Mesothelial cell of epicardium (in vitro differentiated cells): ENCODE data around the gene RFXAP. TPM values are rescaled to one million over a fixed set of nuclear protein-coding genes. Genes with fewer than 3 reads are reported as not detected.
"Not testable (repeated sequence)": the region's sequence is repeated elsewhere in the genome, so short reads cannot be mapped to it uniquely, and the experiment has no call there.

Experiments
- DNase-seq, 2 experiments: peaks; one replicate each; pipeline ENCODE4 v3.0.0; 2021; ENCODE audit warnings: low spot score in 2 of 2; ENCODE audit not compliant: unreplicated experiment in 2 of 2
- H3K27ac Mint-ChIP-seq: 2 replicates; pipeline ENCODE4 v1.8.0; 2021; ENCODE audit warnings: mixed read lengths
- H3K27me3 Mint-ChIP-seq: 2 replicates; pipeline ENCODE4 v1.8.0; 2021; ENCODE audit warnings: low read depth, mixed read lengths
- H3K36me3 Mint-ChIP-seq: 2 replicates; pipeline ENCODE4 v1.8.0; 2021; ENCODE audit warnings: mixed read lengths
- H3K4me1 Mint-ChIP-seq: 2 replicates; pipeline ENCODE4 v1.8.0; 2021; ENCODE audit warnings: mixed read lengths
- H3K4me3 Mint-ChIP-seq: 2 replicates; pipeline ENCODE4 v1.8.0; 2021; ENCODE audit warnings: mild to moderate bottlenecking, moderate library complexity, mixed read lengths
- H3K9me3 Mint-ChIP-seq: 2 replicates; pipeline ENCODE4 v1.8.0; 2021; ENCODE audit warnings: mixed read lengths
- total RNA-seq: library from RNA; stranded (reverse); gene quantifications from 3 replicates; pipeline ENCODE4 v1.2.1, GENCODE V29; 2021
- TF ChIP-seq, protein P1 (sequence below): fragments of 200-600 bp; sonication (generic); IDR thresholded peaks from one replicate; pipeline ENCODE4 v1.5.0; 2021; ENCODE audit warnings: antibody characterized with exemption; ENCODE audit not compliant: unreplicated experiment

RFXAP gene
- total RNA-seq, 1 donor from 2014 or later, result 14.0 TPM

DNA sequence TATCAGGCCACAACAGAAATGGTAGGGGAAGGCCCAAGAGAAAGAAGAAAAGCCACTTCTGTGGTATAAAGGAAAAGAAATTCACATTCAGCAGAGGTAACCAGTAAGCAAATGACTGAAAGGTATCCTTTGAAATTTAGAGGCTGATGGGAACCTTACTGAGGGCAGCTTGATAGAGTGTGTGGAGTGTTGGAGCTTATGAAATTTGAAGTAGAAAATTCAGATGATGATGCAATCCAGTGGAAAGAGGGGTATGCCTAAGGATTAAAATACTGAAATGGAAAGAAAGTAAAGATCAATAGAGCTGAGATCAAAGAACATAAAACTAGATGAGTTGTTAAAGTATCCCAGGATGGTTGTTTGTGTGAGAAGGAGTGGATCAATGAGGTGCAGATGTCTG is 42.8 kb upstream of the RFXAP start:
- H3K27me3 Mint-ChIP-seq, result no peaks in the 10 kb centered on the region
- TF ChIP-seq, protein P1, sequence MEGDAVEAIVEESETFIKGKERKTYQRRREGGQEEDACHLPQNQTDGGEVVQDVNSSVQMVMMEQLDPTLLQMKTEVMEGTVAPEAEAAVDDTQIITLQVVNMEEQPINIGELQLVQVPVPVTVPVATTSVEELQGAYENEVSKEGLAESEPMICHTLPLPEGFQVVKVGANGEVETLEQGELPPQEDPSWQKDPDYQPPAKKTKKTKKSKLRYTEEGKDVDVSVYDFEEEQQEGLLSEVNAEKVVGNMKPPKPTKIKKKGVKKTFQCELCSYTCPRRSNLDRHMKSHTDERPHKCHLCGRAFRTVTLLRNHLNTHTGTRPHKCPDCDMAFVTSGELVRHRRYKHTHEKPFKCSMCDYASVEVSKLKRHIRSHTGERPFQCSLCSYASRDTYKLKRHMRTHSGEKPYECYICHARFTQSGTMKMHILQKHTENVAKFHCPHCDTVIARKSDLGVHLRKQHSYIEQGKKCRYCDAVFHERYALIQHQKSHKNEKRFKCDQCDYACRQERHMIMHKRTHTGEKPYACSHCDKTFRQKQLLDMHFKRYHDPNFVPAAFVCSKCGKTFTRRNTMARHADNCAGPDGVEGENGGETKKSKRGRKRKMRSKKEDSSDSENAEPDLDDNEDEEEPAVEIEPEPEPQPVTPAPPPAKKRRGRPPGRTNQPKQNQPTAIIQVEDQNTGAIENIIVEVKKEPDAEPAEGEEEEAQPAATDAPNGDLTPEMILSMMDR, result no peak
- peaks cover 29% of the 10 kb centered on the region for H3K4me1 Mint-ChIP-seq
- no peaks in the 10 kb centered on the region for H3K36me3 Mint-ChIP-seq
- H3K9me3 Mint-ChIP-seq, result no peaks in the 10 kb centered on the region
- no peak overlapping the region for H3K27ac Mint-ChIP-seq
- H3K4me3 Mint-ChIP-seq, result no peak overlapping the region
- no peak for DNase-seq

DNA sequence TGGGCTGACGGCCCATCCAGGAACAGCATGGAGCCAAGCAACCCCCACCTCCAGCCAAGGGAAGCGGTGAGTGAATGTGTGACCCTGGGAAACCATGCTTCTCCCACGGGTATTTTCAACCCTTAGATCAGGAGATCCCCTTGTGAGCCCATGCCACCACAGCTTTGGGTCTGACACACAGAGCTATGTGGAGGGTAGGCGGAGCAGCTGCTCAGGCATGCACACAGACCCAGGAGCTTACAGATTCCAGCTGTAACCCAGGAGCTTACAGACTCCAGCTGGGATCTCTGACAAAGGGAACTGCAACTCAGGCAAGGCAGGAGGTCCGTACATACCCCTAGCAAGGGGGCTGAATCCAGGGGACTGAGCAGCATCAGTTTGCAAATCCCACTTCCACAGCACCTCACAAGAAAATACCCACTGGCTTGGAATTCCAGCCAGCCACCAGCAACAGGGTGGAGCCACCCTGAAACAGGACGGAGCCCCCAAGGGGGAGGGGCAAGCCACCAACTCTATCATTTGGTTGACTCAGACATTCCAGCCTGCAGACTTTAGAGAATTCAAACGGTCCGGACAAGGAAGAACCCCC is 40.8 kb upstream of the RFXAP start:
- H3K4me3 Mint-ChIP-seq, result peak overlapping the region; percentile 64
- H3K27ac Mint-ChIP-seq, result peak overlapping the region; percentile 84
- no peaks in the 10 kb centered on the region for H3K9me3 Mint-ChIP-seq
- H3K27me3 Mint-ChIP-seq, result no peaks in the 10 kb centered on the region
- peak in 1 of 2 experiments; percentile 51 for DNase-seq
- TF ChIP-seq, protein P1, result no peak
- H3K36me3 Mint-ChIP-seq, result no peaks in the 10 kb centered on the region
- peaks cover 24% of the 10 kb centered on the region for H3K4me1 Mint-ChIP-seq

DNA sequence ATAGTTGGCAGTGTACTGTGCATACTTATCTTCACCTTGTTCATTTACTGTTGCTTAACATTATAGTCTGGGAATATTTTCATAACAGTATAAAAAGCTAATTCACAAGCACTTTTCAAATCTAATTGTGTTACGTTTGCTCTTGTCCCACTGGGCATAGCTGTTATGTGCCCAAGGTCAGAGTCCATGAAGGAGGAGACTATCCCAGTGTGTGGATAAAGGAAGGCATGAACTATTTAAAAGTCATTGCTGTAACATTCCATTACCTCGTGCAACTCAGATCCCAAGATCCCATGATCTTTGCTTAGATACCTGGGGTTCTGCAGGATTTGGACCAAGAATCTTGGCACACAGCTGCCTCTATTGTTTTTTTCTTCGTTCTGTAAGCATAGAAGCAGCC is 35.1 kb upstream of the RFXAP start:
- Mint-ChIP-seq H3K4me3 (no peak overlapping the region), H3K27ac (no peak overlapping the region)
- TF ChIP-seq, protein P1, result no peak

DNA sequence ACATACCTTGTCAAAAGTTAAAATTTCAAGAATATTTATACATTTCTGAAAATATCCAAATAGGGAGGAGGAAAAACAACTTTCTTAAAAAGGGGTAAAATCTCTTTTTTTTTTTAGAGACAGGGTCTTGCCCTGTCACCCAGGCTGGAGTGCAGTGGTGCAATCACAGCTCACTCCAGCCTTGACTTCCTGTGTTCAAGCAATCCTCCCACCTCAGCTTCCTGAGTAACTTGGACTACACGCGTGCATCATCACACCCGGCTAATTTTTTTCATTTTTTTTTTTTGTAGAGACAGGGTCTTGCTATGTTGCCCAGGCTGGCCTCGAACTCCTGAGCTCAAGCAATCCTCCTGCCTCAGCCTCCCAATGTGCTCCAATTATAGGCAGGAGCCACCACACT is 32.8 kb upstream of the RFXAP start:
- H3K36me3 Mint-ChIP-seq, H3K27me3 Mint-ChIP-seq, H3K27ac Mint-ChIP-seq, H3K9me3 Mint-ChIP-seq, H3K4me3 Mint-ChIP-seq, DNase-seq, H3K4me1 Mint-ChIP-seq: not testable (repeated sequence)

More for the DNA sequence above, 35.1 kb upstream of the RFXAP start:
- Mint-ChIP-seq H3K9me3 (no peaks in the 10 kb centered on the region), H3K4me1 (peaks cover 6% of the 10 kb centered on the region), H3K36me3 (no peaks in the 10 kb centered on the region), H3K27me3 (no peaks in the 10 kb centered on the region)
- DNase-seq, result no peak

DNA sequence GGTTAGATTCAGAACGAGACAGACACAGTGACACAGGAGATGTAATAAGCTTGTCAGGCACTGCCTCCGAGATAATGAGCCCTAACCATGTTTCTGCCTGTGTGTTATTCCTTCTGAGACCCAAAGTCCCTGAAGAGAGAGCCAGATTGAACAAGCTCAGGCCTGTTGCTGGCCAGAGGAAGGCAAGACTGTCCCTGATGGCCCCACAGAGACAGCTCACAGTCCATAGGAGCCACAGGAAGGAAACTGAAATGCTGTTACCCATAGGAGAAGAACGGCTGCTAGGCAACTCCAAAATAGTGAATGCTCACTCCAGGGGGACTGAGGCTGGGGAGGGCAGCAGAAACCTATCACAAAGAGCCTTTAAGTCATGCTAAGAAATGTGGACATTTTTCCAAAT is 31.8 kb upstream of the RFXAP start:
- no peaks in the 10 kb centered on the region for H3K27me3 Mint-ChIP-seq
- H3K4me1 Mint-ChIP-seq, result no peaks in the 10 kb centered on the region
- H3K36me3 Mint-ChIP-seq, result no peaks in the 10 kb centered on the region
- no peak for DNase-seq
- no peak overlapping the region for H3K4me3 Mint-ChIP-seq
- H3K27ac Mint-ChIP-seq, result no peak overlapping the region
- H3K9me3 Mint-ChIP-seq, result no peaks in the 10 kb centered on the region
- TF ChIP-seq, protein P1, result no peak

DNA sequence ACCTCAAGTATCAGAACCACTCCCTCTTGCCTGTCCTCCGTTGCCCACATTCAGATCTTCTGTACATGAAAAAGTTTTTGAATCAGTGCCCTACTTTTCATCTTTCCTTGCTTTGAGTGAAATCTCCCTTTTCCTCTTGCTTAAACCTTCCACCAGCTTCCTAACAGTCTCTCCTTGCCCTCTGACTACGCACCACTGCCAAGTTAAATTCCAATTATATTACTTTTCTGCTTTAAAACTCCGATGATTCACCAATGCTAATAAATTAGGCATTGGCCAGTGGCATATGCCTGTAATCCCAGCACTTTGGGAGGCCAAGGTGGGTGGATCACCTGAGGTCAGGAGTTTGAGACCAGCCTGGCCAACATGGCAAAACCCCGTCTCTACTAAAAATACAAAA is 30.7 kb upstream of the RFXAP start:
- Mint-ChIP-seq H3K27ac (no peak overlapping the region), H3K9me3 (no peaks in the 10 kb centered on the region), H3K36me3 (no peaks in the 10 kb centered on the region), H3K4me3 (no peak overlapping the region), H3K27me3 (no peaks in the 10 kb centered on the region), H3K4me1 (no peaks in the 10 kb centered on the region)
- TF ChIP-seq, protein P1, result no peak
- DNase-seq, result no peak
